ENCODE measurements around the gene CASKIN2.

DNA sequence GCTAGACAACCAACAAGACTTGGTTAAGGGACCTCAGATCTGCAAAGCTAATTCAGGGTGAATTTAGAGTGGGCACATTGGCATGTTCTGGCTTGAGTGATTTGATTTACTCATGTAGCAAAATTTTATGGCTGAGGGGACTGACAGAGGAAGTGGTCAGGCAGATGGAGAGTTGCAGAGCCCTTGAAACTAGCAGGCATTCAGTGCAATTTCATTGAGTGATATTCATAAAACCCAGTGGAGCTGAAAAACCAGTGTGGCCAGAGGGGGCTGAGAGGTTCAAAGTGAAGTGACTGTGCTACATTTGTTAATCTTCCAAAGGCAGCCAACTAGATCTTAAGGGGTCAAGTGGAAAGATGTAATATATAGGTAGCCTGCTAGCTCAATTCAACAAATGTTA lies 61.1 kb downstream of the CASKIN2 start:
- TF ChIP-seq, protein P1, sequence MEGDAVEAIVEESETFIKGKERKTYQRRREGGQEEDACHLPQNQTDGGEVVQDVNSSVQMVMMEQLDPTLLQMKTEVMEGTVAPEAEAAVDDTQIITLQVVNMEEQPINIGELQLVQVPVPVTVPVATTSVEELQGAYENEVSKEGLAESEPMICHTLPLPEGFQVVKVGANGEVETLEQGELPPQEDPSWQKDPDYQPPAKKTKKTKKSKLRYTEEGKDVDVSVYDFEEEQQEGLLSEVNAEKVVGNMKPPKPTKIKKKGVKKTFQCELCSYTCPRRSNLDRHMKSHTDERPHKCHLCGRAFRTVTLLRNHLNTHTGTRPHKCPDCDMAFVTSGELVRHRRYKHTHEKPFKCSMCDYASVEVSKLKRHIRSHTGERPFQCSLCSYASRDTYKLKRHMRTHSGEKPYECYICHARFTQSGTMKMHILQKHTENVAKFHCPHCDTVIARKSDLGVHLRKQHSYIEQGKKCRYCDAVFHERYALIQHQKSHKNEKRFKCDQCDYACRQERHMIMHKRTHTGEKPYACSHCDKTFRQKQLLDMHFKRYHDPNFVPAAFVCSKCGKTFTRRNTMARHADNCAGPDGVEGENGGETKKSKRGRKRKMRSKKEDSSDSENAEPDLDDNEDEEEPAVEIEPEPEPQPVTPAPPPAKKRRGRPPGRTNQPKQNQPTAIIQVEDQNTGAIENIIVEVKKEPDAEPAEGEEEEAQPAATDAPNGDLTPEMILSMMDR (IDR thresholded peaks at IDR 0.05), result no peak
- TF ChIP-seq EP300 (IDR thresholded peaks at IDR 0.05) (no peak), POLR2A (IDR thresholded peaks at IDR 0.05) (no peak), POLR2AphosphoS5 (IDR thresholded peaks at IDR 0.05) (no peak)

All from upper lobe of left lung (tissue), 4 donors.